SK-N-SH treated with all-trans-retinoic acid at 6 μM for 48 hours (cell line): ENCODE data around the gene GALT.

Experiments
- ATAC-seq: fragments of 200-7000 bp; cut with Tn5 transposase; 3 replicates; pipeline ENCODE4 v1.9.1; 2020; ENCODE audit warnings: mild to moderate bottlenecking, moderate library complexity
- BACH2 ChIP-seq: fragments of 250-450 bp; sonication (Bioruptor Pico); IDR thresholded peaks from 2 replicates; pipeline ENCODE4 v1.9.0; 2021; ENCODE audit warnings: mild to moderate bottlenecking, borderline replicate concordance
- CREB5 ChIP-seq: fragments of 250-450 bp; sonication (Bioruptor Pico); IDR thresholded peaks from 2 replicates; pipeline ENCODE4 v1.5.1; 2020; ENCODE audit warnings: low read depth, mild to moderate bottlenecking, moderate library complexity
- CSDC2 ChIP-seq: fragments of 250-450 bp; sonication (Bioruptor Pico); IDR thresholded peaks from 2 replicates; pipeline ENCODE4 v1.5.0; 2020; ENCODE audit warnings: mild to moderate bottlenecking, moderate library complexity
- GLIS3 ChIP-seq: fragments of 250-450 bp; sonication (Bioruptor Pico); IDR thresholded peaks from 2 replicates; pipeline ENCODE4 v1.5.0; 2020; ENCODE audit warnings: mild to moderate bottlenecking, moderate library complexity
- ISL1 ChIP-seq: fragments of 250-450 bp; sonication (Bioruptor Pico); IDR thresholded peaks from 2 replicates; pipeline ENCODE4 v2.1.2; 2022; ENCODE audit warnings: mild to moderate bottlenecking, moderate library complexity
- OSR1 ChIP-seq: fragments of 250-450 bp; sonication (Bioruptor Pico); IDR thresholded peaks from 2 replicates; pipeline ENCODE4 v1.8.0; 2022; ENCODE audit warnings: moderate library complexity, mild to moderate bottlenecking, inconsistent platforms
- PATZ1 ChIP-seq: fragments of 250-450 bp; sonication (Bioruptor Pico); IDR thresholded peaks from 2 replicates; pipeline ENCODE4 v1.8.0; 2020; ENCODE audit warnings: mild to moderate bottlenecking, moderate library complexity, borderline replicate concordance
- POU6F1 ChIP-seq: fragments of 250-450 bp; sonication (Bioruptor Pico); IDR thresholded peaks from 2 replicates; pipeline ENCODE4 v1.8.0; 2021; ENCODE audit warnings: low read depth, mild to moderate bottlenecking, moderate library complexity, borderline replicate concordance
- PPARA ChIP-seq: fragments of 250-450 bp; sonication (Bioruptor Pico); IDR thresholded peaks from 2 replicates; pipeline ENCODE4 v1.5.0; 2020; ENCODE audit warnings: mild to moderate bottlenecking, borderline replicate concordance
- RARB ChIP-seq: fragments of 250-450 bp; sonication (Bioruptor Pico); IDR thresholded peaks from 2 replicates; pipeline ENCODE4 v1.8.0; 2021; ENCODE audit warnings: mild to moderate bottlenecking, moderate library complexity
- SNAI2 ChIP-seq: fragments of 250-450 bp; sonication (Bioruptor Pico); IDR thresholded peaks from 2 replicates; pipeline ENCODE4 v1.5.0; 2020; ENCODE audit warnings: mild to moderate bottlenecking, moderate library complexity
- TCF4 ChIP-seq: fragments of 250-450 bp; sonication (Bioruptor Pico); IDR thresholded peaks from 2 replicates; pipeline ENCODE4 v1.8.0; 2021; ENCODE audit warnings: mild to moderate bottlenecking, moderate library complexity, borderline replicate concordance
- TOX ChIP-seq: fragments of 250-450 bp; sonication (Bioruptor Pico); IDR thresholded peaks from 2 replicates; pipeline ENCODE4 v1.8.0; 2021; ENCODE audit warnings: mild to moderate bottlenecking, moderate library complexity, borderline replicate concordance
- TSHZ2 ChIP-seq: fragments of 250-450 bp; sonication (Bioruptor Pico); IDR thresholded peaks from 2 replicates; pipeline ENCODE4 v1.5.0; 2020; ENCODE audit warnings: mild to moderate bottlenecking, moderate library complexity
- ZC3H10 ChIP-seq: fragments of 250-450 bp; sonication (Bioruptor Pico); IDR thresholded peaks from 2 replicates; pipeline ENCODE4 v1.5.1; 2021; ENCODE audit warnings: mild to moderate bottlenecking, moderate library complexity
- ZFP3 ChIP-seq: fragments of 250-450 bp; sonication (Bioruptor Pico); IDR thresholded peaks from 2 replicates; pipeline ENCODE4 v1.5.0; 2020; ENCODE audit warnings: mild to moderate bottlenecking, moderate library complexity
- ZFP30 ChIP-seq: fragments of 450-650 bp; formaldehyde crosslinking; IDR thresholded peaks from 2 replicates; pipeline ENCODE4 v1.5.0; 2022; ENCODE audit warnings: mild to moderate bottlenecking, moderate library complexity
- ZNF565 ChIP-seq: fragments of 450-650 bp; formaldehyde crosslinking; conservative IDR thresholded peaks from 2 replicates; pipeline ENCODE4 v1.5.0; 2020; ENCODE audit warnings: low read depth, mild to moderate bottlenecking, moderate library complexity
- ZNF8 ChIP-seq: fragments of 450-650 bp; formaldehyde crosslinking; IDR thresholded peaks from 2 replicates; pipeline ENCODE4 v1.5.0; 2020; ENCODE audit warnings: mild to moderate bottlenecking, moderate library complexity

GALT gene

GRCh38 chr9:34665381-34666250 lies 19.1 kb downstream of the GALT start:
- ATAC-seq: peak; percentile 86
- TF ChIP-seq PATZ1 (CRISPR knock-in tag) (peak; percentile 51; the same call in 1 of the 2 replicates), GLIS3 (no peak), ZFP3 (no peak)

GRCh38 chr9:34669809-34670562 lies 23.5 kb downstream of the GALT start:
- TF ChIP-seq ZC3H10 (no peak), ZNF565 (no peak), TOX (CRISPR knock-in tag) (no peak), ZFP3 (no peak), TSHZ2 (CRISPR knock-in tag) (no peak), RARB (CRISPR knock-in tag) (no peak), CSDC2 (no peak), BACH2 (CRISPR knock-in tag) (no peak), PPARA (CRISPR knock-in tag) (no peak), GLIS3 (no peak), ZFP30 (no peak), ISL1 (CRISPR knock-in tag) (no peak), OSR1 (CRISPR knock-in tag) (no peak), SNAI2 (CRISPR knock-in tag) (no peak)
- ATAC-seq: no peak

- no peak for ATAC-seq
- TF ChIP-seq TSHZ2 (CRISPR knock-in tag): no peak
- TF ChIP-seq PATZ1 (CRISPR knock-in tag): no peak
- TF ChIP-seq ZC3H10: no peak
- TF ChIP-seq PPARA (CRISPR knock-in tag): no peak
- no peak for TF ChIP-seq ZFP30
- no peak for TF ChIP-seq TCF4 (CRISPR knock-in tag)
- TF ChIP-seq RARB (CRISPR knock-in tag): no peak
- TF ChIP-seq ZNF8 (CRISPR knock-in tag): no peak
- TF ChIP-seq BACH2 (CRISPR knock-in tag): no peak
- TF ChIP-seq POU6F1: no peak
- no peak for TF ChIP-seq CREB5 (CRISPR knock-in tag)
- no peak for TF ChIP-seq GLIS3
- no peak for TF ChIP-seq OSR1 (CRISPR knock-in tag)
- TF ChIP-seq TOX (CRISPR knock-in tag): no peak
These were observed 24.8 kb downstream of the GALT start for GRCh38 chr9:34671307-34671706.
